GM18873 (cell line): Measurements from ENCODE around the gene CAMTA1.
"Not testable (repeated sequence)": the region's sequence is repeated elsewhere in the genome, so short reads cannot be mapped to it uniquely, and the experiment has no call there.

ENCODE experiments used
- ATAC-seq: cut with Tn5 transposase; IDR thresholded peaks from one replicate; pipeline ENCODE4 v1.9.1; 2021; ENCODE audit warnings: mild to moderate bottlenecking, moderate library complexity, moderate number of reproducible peaks; ENCODE audit not compliant: unreplicated experiment, low FRiP score

The CAMTA1 gene

GRCh38 chr1:7404046-7404742, 618.9 kb downstream of the CAMTA1 start:
- no peak for ATAC-seq

DNA sequence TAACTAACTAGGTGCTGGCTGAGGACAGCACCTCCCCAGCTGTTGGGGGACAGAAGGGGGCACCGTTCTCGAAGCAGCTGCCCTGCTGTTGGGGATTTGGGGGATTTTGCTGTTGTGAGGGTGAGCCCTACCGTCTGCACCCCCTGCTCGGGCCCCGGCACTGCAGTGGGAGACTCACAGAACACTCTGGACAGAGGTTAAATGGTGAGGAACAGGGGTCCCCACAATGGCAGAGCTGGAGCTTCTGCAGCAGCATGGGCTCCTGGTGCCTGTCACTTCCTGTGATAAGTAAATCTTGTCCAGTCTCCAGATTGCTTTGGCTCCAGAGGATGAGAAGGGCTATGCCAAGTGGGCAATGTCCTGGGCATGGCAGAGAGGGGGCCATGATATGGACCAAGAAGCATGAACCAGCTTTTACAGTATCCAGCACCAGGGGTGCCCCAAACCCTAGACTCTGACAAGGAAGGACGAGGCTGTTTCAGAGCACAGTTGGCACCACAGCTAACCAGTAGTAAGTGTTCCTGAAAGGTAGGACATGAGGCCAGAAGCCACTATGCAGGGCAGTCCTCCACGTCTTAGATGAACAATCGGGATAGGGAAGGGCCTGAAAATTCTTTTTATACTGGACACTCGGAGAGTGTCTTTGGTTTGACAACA, 620.7 kb downstream of the CAMTA1 start:
- ATAC-seq, result no peak

- no peak for ATAC-seq
Measured at GRCh38 chr1:7406641-7407543, 621.6 kb downstream of the CAMTA1 start.

DNA sequence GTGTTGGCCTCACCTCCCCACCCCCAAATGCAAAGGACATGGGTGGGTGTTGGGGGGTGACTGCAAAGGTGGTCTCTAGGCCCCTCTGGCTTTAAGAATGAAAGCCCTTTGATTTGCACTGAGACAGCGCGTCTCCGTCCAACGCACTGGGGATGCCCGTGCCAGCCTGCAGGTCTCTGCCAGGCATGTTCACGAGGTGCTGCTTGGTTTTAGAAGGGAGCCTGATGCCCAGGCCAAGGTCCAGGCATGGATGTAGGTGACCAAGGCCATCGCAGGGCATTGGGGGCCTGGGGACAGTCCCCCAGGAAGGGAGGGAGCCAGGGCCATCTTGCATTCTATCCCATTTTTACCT, 622.3 kb downstream of the CAMTA1 start:
- ATAC-seq, result no peak

- no peak for ATAC-seq
Measured at GRCh38 chr1:7407980-7408770, 622.9 kb downstream of the CAMTA1 start.

DNA sequence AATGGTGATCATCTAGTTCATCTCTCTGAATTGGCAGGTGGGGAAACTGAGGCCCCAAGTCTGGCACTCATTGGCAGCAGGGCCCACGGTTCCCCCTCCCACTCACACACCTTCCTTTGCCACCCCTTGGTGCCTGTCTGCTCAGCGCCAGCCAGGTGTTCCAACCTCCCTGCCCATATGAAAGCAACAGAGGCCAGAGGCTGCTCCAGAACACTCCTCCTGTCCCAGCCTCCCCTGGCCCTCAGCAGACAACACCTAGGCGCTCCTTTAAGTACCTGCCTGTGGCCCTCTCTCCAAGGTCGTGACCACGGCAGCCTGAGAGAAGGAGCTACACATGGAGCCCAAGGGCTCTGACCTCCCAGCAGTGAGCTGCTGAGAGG, 623.5 kb downstream of the CAMTA1 start:
- no peak for ATAC-seq

DNA sequence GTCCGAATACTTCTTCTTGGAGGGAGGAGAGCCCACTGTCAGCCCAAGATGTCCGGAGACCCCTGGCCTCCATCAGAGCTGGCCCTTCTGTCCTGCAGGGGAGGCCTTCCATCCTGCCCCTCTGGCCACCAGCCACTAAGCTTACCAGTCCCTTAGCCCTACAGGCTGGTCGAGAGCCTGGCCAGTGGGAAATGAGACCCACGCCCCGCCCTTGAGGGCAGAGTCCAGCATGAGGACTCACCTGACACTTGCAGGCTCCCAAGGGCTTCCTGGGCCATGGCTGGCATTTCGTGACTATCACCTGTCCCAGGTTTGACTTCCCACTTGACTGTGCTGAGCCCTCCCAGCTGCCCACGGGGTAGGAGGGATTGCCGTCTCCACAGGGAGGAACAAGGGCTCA, 624.0 kb downstream of the CAMTA1 start:
- ATAC-seq, result no peak

GRCh38 chr1:7410156-7410555, 624.9 kb downstream of the CAMTA1 start:
- ATAC-seq, result no peak

GRCh38 chr1:7417618-7418017, 632.4 kb downstream of the CAMTA1 start:
- not testable (repeated sequence) for ATAC-seq

DNA sequence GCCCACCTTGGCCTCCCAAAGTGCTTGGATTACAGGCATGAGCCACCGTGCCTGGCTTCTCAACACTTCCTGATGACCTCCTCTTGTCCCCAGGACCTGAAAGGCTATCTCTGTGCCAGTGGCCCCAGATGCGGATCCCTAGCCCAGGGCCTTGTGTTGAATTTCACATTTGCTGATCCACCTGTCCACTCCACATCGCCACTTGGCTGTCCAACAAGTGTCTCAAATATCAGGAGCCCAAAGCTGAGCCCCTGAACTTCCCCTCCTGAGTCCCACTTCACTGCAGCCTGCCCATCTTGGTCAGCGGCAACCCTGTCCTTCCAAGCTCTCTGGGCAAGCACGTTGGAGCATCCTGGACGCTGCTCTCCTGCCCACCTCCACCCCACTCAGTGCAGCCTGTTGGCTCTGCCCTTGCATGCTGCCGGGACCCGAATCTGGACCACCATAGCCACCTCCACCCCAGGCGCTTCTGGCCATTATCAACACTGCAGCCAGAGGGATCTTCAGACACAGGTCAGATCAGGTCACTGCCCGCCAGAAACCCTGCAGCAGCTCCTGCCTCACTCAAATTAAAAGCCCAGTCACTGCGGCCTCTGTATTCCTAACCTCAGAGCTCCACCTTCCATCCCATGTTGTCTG, 633.3 kb downstream of the CAMTA1 start:
- ATAC-seq, result no peak

DNA sequence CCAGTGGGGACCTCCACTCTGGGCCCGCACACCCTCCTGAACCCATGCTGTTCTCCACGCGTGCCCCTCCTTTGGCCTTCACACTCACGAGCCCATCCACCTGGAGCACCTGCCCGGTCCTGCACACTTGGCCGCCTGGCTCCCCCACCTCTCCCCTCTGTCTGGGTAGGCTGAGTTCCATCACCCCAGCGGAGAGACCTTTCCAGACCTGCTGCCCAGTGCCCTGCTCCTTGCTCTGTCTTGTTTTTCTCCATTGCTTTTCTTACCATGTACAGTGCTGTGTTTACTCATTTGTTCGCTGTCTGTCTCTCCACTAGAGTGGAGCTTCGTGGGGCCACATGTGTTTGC, 634.8 kb downstream of the CAMTA1 start:
- ATAC-seq, result no peak

- ATAC-seq, result no peak
Measured at GRCh38 chr1:7420470-7421100, 635.3 kb downstream of the CAMTA1 start.

DNA sequence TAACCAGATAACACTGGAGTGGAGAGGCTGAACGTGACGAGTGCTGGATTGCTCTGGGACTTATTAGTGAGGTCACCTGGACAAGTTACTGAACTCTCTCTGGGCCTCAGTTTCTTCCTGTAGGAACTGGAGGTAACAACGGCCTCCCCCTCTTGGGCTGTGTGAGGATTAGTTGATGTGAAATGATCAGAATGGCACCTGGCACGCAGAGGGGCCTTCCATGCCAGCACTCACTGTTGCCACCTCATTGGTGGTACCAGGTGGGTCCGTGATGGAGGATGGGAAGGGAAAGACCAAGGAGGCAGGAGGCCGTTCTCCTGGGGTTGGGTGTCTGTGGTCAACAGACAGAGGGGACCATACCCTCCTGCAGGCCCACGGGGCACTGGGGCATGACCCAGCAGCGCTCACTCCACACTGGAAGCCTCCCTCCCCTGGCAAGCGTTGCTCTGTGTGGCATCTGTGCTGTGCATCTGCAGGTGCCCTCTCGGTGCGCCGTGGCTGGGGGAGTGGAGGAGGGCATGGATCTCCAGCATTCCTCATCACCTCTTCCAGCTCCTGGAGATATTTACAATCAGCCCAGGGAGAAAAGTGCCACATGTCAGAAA, 636.3 kb downstream of the CAMTA1 start:
- no peak for ATAC-seq

DNA sequence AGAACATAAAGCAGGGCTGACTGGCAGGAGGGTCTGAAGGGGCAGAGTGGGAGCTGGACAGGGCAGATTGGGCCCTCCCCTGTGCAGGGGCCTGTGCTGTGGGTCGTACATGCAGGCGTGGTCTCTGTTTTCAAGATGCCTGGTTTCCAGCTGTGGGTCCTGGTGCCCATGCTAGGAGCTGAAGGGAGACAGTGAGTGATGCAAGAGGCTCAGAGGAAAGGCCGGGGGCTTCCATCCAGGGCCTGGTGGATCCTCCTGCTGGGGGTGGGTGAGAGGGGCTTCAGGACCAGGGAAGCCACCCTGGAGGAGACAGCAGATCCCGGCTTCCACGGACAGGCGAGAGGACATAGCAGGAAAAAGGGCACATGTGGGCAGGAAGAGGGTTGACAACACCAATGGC, 636.8 kb downstream of the CAMTA1 start:
- ATAC-seq, result no peak

DNA sequence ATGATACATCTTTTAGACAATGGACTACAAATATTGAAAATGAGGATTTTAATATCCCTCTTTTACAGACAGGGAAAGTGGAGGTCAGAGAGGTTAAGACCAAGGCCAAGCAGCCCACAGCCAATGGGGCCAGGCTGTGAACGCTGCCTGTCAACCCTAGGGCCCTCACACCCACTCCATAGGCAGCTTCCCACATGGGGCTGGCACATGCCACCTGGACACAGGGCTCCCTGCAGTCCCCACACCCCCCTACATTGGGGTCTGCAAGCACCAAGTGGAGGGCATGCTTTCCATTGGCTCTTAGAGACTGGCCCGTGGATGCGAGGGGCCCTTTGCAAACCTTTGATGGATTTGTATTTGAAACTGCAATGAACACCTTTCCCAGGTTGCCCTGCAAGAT, 637.3 kb downstream of the CAMTA1 start:
- ATAC-seq, result no peak

- no peak for ATAC-seq
Measured at GRCh38 chr1:7422966-7423365, 637.7 kb downstream of the CAMTA1 start.

- ATAC-seq, result no peak
Measured at GRCh38 chr1:7424352-7424890, 639.2 kb downstream of the CAMTA1 start.

DNA sequence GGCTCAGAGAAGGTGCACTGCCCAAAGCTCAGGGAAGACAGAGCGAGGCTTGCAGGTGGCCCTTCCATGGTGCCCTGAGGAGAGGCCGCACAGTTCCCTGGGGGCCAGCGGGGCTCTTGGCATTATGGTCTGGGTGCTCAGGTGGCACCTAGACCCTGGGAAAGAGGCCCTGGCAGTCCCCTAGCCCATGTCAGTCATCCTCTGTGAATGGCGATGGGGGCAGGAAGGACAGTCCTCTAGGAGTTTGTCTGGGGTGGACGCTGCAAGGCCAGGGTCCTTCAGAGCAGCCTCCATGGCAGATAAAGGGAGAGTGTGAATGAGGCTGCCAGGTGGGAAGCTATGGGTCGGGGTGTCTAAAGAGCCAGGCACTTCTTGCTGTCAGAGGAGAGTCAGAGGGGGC, 640.0 kb downstream of the CAMTA1 start:
- ATAC-seq, result no peak

DNA sequence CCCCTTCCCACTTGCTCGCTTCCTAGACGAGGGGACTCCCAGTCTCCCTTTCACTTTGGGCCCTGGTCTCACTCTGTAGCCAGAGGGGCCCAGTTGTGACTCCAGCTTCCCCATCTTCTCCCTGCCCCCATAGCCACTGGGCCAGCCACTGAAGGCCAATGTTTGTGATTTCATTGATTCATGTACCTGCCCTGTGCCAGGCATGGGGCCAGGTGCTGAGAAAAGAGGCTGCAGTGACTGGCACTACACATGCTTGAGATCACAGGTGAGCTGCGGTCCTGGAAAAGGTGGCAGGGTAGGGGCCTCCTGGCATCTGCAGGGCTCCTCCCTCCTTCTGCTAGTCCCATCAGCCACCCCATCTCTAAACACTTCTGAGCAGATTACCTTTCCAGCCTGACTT, 640.5 kb downstream of the CAMTA1 start:
- ATAC-seq, result no peak
